Measurements from ENCODE around the gene BRWD1. TPM values are rescaled to one million over a fixed set of nuclear protein-coding genes. Genes with fewer than 3 reads are reported as not detected.

BRWD1 gene
- total RNA-seq, 1 donor: 71.3 TPM

DNA sequence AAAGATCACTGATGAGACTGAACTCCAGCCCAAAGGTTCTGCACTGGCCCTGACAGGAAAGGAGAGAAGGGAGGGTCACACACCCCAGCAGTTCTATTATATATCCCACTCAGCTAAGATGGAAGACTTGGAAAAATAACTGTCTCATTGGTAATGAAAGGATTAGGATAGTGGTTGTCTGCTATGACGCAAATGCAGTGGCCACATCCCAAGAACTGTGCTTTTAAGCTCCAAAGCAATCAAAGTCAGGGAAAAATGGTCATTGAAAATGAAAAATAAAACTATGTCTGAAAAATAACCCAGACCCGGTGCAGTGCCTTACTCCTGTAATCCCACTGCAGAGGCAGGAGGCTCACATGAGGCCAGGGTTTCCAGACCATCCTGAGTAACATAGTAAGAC, 161.2 kb downstream of the BRWD1 start:
- Histone ChIP-seq H3K9me3 (ENCODE audit: low read depth, low read length) (no peaks in the 10 kb centered on the region), H3K36me3 (ENCODE audit: insufficient read depth, low read length) (no peaks in the 10 kb centered on the region)
- DNase-seq (ENCODE audit: insufficient read length, low spot score, missing footprints): no peak

DNA sequence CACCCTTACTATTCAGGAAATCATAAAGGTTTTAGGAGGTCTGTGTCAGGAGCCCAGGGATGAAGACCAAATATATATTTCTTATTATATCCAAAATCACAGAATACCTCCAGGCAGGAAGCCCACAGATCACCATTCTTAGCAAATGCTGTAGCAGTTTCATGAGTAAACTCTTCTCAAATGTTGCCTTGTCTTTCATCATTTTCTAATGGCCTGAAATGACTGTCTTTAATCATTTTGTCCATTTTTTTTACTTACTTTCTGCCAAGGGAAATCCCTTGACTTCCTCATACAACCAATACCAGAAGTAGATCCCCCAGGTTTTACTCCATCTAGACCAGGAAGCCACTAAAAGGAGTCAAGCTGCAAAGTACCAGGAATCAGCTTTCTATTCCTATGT, 162.6 kb downstream of the BRWD1 start:
- H3K4me3 ChIP-seq (ENCODE audit: insufficient read depth, low read length): no peak overlapping the region
- no peak for DNase-seq (ENCODE audit: insufficient read length, low spot score, missing footprints)
- peaks cover 3% of the 10 kb centered on the region for H3K4me1 ChIP-seq (ENCODE audit: insufficient read depth, low read length)
- H3K27me3 ChIP-seq (ENCODE audit: insufficient read depth, low read length): peaks cover 11% of the 10 kb centered on the region
- H2AFZ ChIP-seq (ENCODE audit: low read length): no peak overlapping the region
- H4K20me1 ChIP-seq (ENCODE audit: insufficient read depth, low read length): no peaks in the 10 kb centered on the region
- H3K36me3 ChIP-seq (ENCODE audit: insufficient read depth, low read length): no peaks in the 10 kb centered on the region
- H3K9me3 ChIP-seq (ENCODE audit: low read depth, low read length): no peaks in the 10 kb centered on the region
- H3K4me2 ChIP-seq (ENCODE audit: insufficient read depth, low read length): no peak overlapping the region
- no peak overlapping the region for H3K27ac ChIP-seq (ENCODE audit: low read depth, low read length)
- TF ChIP-seq, protein P1, sequence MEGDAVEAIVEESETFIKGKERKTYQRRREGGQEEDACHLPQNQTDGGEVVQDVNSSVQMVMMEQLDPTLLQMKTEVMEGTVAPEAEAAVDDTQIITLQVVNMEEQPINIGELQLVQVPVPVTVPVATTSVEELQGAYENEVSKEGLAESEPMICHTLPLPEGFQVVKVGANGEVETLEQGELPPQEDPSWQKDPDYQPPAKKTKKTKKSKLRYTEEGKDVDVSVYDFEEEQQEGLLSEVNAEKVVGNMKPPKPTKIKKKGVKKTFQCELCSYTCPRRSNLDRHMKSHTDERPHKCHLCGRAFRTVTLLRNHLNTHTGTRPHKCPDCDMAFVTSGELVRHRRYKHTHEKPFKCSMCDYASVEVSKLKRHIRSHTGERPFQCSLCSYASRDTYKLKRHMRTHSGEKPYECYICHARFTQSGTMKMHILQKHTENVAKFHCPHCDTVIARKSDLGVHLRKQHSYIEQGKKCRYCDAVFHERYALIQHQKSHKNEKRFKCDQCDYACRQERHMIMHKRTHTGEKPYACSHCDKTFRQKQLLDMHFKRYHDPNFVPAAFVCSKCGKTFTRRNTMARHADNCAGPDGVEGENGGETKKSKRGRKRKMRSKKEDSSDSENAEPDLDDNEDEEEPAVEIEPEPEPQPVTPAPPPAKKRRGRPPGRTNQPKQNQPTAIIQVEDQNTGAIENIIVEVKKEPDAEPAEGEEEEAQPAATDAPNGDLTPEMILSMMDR (IDR thresholded peaks at IDR 0.05; ENCODE audit: extremely low read depth, low read depth, low read length): no peak
- no peaks in the 10 kb centered on the region for H3K79me2 ChIP-seq (ENCODE audit: insufficient read depth, low read length)

More for the DNA sequence above, 161.2 kb downstream of the BRWD1 start:
- H3K4me2 ChIP-seq (ENCODE audit: insufficient read depth, low read length): no peak overlapping the region
- no peak overlapping the region for H3K27ac ChIP-seq (ENCODE audit: low read depth, low read length)
- TF ChIP-seq, protein P1 (IDR thresholded peaks at IDR 0.05; ENCODE audit: extremely low read depth, low read depth, low read length): no peak
- H2AFZ ChIP-seq (ENCODE audit: low read length): no peak overlapping the region
- no peaks in the 10 kb centered on the region for H4K20me1 ChIP-seq (ENCODE audit: insufficient read depth, low read length)
- H3K4me3 ChIP-seq (ENCODE audit: insufficient read depth, low read length): no peak overlapping the region
- no peaks in the 10 kb centered on the region for H3K79me2 ChIP-seq (ENCODE audit: insufficient read depth, low read length)
- peaks cover 8% of the 10 kb centered on the region for H3K27me3 ChIP-seq (ENCODE audit: insufficient read depth, low read length)
- H3K4me1 ChIP-seq (ENCODE audit: insufficient read depth, low read length): peaks cover 4% of the 10 kb centered on the region

DNA sequence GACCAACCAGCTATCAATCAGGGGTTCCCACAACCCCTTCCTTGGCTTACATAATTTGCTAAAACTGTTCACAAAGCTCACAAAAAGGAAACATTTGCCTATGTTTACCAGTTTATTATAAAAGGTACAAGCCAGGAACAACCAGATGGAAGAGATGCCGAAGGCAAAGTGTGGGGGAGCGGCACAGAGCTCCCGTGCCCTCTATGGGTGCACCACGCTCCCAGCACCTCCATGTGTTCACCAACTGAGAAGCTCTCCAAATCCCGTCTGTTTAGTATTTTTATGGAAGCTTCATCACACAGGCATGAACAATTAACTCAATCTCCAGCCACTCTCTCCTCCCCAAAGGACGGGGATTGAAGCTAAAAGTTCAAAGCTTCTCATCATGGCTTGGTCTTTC, 163.1 kb downstream of the BRWD1 start:
- Histone ChIP-seq H4K20me1 (ENCODE audit: insufficient read depth, low read length) (no peaks in the 10 kb centered on the region), H3K4me1 (ENCODE audit: insufficient read depth, low read length) (no peaks in the 10 kb centered on the region), H3K27me3 (ENCODE audit: insufficient read depth, low read length) (peaks cover 11% of the 10 kb centered on the region), H3K79me2 (ENCODE audit: insufficient read depth, low read length) (no peaks in the 10 kb centered on the region), H3K27ac (ENCODE audit: low read depth, low read length) (no peak overlapping the region), H3K9me3 (ENCODE audit: low read depth, low read length) (no peaks in the 10 kb centered on the region), H3K4me2 (ENCODE audit: insufficient read depth, low read length) (no peak overlapping the region), H3K4me3 (ENCODE audit: insufficient read depth, low read length) (no peak overlapping the region), H3K36me3 (ENCODE audit: insufficient read depth, low read length) (no peaks in the 10 kb centered on the region), H2AFZ (ENCODE audit: low read length) (no peak overlapping the region)
- DNase-seq (ENCODE audit: insufficient read length, low spot score, missing footprints): no peak
- TF ChIP-seq, protein P1 (IDR thresholded peaks at IDR 0.05; ENCODE audit: extremely low read depth, low read depth, low read length): no peak

DNA sequence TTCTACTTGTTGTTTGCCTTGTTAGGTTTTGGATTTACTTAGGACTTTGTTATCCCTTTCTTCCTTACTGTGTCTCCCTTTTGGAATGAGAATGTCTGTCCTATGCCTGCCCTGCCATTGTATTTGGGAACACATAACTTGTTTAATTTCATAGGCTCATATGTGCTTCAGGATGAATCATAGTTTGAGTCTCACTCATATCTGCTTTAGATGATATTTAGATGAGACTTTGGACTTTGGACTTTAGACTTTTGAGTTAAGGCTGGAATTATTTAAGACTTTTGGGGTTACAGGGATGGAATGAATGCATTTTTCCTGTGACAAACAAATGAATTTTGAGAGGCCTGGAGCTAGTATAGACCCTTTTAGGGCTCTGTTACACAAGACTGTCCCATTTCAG, 163.6 kb downstream of the BRWD1 start:
- Histone ChIP-seq H3K27ac (ENCODE audit: low read depth, low read length) (no peak overlapping the region), H3K4me1 (ENCODE audit: insufficient read depth, low read length) (no peaks in the 10 kb centered on the region), H4K20me1 (ENCODE audit: insufficient read depth, low read length) (no peaks in the 10 kb centered on the region), H3K9me3 (ENCODE audit: low read depth, low read length) (no peaks in the 10 kb centered on the region), H3K36me3 (ENCODE audit: insufficient read depth, low read length) (no peaks in the 10 kb centered on the region), H2AFZ (ENCODE audit: low read length) (no peak overlapping the region), H3K79me2 (ENCODE audit: insufficient read depth, low read length) (no peaks in the 10 kb centered on the region), H3K4me3 (ENCODE audit: insufficient read depth, low read length) (no peak overlapping the region), H3K4me2 (ENCODE audit: insufficient read depth, low read length) (no peak overlapping the region), H3K27me3 (ENCODE audit: insufficient read depth, low read length) (peaks cover 11% of the 10 kb centered on the region)
- TF ChIP-seq, protein P1 (IDR thresholded peaks at IDR 0.05; ENCODE audit: extremely low read depth, low read depth, low read length): no peak
- no peak for DNase-seq (ENCODE audit: insufficient read length, low spot score, missing footprints)
